Hair follicular keratinocyte (primary cell): Measurements from ENCODE around the gene MXRA5. TPM values are rescaled to one million over a fixed set of nuclear protein-coding genes. Genes with fewer than 3 reads are reported as not detected.

Source experiments
- total RNA-seq: library from RNA; depleted of rRNA; stranded (reverse); fragments of >200 nt; gene quantifications from 2 replicates; pipeline ENCODE4 v1.2.3, GENCODE V29; 2015

Gene MXRA5, protein sequence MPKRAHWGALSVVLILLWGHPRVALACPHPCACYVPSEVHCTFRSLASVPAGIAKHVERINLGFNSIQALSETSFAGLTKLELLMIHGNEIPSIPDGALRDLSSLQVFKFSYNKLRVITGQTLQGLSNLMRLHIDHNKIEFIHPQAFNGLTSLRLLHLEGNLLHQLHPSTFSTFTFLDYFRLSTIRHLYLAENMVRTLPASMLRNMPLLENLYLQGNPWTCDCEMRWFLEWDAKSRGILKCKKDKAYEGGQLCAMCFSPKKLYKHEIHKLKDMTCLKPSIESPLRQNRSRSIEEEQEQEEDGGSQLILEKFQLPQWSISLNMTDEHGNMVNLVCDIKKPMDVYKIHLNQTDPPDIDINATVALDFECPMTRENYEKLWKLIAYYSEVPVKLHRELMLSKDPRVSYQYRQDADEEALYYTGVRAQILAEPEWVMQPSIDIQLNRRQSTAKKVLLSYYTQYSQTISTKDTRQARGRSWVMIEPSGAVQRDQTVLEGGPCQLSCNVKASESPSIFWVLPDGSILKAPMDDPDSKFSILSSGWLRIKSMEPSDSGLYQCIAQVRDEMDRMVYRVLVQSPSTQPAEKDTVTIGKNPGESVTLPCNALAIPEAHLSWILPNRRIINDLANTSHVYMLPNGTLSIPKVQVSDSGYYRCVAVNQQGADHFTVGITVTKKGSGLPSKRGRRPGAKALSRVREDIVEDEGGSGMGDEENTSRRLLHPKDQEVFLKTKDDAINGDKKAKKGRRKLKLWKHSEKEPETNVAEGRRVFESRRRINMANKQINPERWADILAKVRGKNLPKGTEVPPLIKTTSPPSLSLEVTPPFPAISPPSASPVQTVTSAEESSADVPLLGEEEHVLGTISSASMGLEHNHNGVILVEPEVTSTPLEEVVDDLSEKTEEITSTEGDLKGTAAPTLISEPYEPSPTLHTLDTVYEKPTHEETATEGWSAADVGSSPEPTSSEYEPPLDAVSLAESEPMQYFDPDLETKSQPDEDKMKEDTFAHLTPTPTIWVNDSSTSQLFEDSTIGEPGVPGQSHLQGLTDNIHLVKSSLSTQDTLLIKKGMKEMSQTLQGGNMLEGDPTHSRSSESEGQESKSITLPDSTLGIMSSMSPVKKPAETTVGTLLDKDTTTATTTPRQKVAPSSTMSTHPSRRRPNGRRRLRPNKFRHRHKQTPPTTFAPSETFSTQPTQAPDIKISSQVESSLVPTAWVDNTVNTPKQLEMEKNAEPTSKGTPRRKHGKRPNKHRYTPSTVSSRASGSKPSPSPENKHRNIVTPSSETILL (N-terminal part only)
- 0.68 and 4.4 TPM in 2 replicates for total RNA-seq

DNA sequence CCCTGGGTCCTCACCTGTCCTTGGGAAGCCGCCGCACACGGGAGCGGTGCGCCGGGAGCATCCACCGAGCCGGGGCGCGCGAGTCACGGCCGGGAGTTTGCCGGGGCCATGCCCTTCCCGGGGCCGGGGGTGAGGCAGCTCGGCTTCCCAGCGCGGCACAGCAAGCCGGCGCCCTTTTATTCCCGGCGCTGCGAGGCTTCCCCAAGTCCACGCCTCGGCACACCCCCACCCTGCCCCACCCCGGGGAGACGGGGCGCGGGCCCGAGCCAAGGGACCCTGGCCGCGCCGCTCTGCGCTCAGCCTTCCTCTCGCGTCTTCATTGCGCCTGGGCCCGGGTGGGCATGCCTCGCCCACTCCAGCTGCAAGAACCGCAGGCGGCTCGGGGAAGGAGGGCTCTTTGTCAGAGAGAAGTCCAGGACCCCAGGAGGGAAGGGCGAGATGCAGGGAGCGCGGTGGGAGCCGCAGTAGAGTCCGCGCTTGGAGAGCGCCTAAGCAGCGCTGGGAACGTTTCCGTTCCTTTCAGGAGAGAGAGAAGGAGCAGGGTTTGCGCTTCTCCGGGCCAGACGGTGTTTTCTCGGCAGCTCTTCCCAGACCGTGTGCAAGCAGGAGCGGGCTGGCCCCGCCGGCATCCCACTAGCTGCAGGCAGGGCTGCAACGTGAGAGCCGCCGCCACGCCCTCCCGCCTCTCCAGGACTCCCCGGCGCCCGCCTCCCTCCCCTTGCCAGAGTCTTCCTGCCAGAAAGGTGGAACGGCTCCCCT lies at the start of gene MXRA5:
TSS of gene MXRA5 (minus strand) at position 152 of the 759 bp plus-strand sequence. CDS start 2,819 bp downstream, outside the sequence.

